A673 (cell line): ENCODE data around the gene MALT1. TPM values are rescaled to one million over a fixed set of nuclear protein-coding genes. Genes with fewer than 3 reads are reported as not detected.

Experiments
- BruUV-seq: library from RNA; stranded (reverse); fragments of 400-500 nt; replicated peaks from 2 replicates; lab custom pipeline; 2021; lab: Mats Ljungman, UMichigan
- CTCF ChIA-PET: fragments of 300-600 bp; sonication (Branson Sonifier 250); formaldehyde crosslinking; loops from one replicate; lab custom pipeline; 2022; ENCODE audit warnings: antibody characterized with exemption; lab: Charles Lee
- POLR2A ChIA-PET: fragments of 300-600 bp; sonication (Branson Sonifier 250); formaldehyde crosslinking; loops from one replicate; lab custom pipeline; 2022; ENCODE audit warnings: antibody characterized with exemption; ENCODE audit not compliant: low non-redundant PET; lab: Charles Lee
- DNase-seq: peaks from one replicate; pipeline ENCODE4 v3.0.0-alpha.2; 2015; ENCODE audit warnings: low spot score
- H3K27ac ChIP-seq: fragments of 200-600 bp; sonication (generic); 2 replicates; pipeline ENCODE4 v1.5.1; 2016; ENCODE audit warnings: mixed run types, low read depth, mild to moderate bottlenecking, mixed read lengths, antibody characterized with exemption, low read length; ENCODE audit not compliant: poor library complexity, severe bottlenecking
- H3K27me3 ChIP-seq: fragments of 200-600 bp; sonication (generic); replicated peaks from 2 replicates; pipeline ENCODE4 v1.6.1; 2017; ENCODE audit warnings: mixed run types, low read depth, mild to moderate bottlenecking, mixed read lengths, antibody characterized with exemption, low read length; ENCODE audit not compliant: insufficient read depth, poor library complexity
- H3K36me3 ChIP-seq: fragments of 200-600 bp; sonication (generic); 2 replicates; pipeline ENCODE4 v1.6.1; 2016; ENCODE audit warnings: mixed run types, mild to moderate bottlenecking, mixed read lengths, antibody characterized with exemption, low read length; ENCODE audit not compliant: insufficient read depth, poor library complexity, severe bottlenecking
- H3K4me1 ChIP-seq: fragments of 200-600 bp; sonication (generic); 2 replicates; pipeline ENCODE4 v1.6.1; 2017; ENCODE audit warnings: mixed run types, mild to moderate bottlenecking, mixed read lengths, antibody characterized with exemption, low read length; ENCODE audit not compliant: insufficient read depth, poor library complexity, severe bottlenecking
- H3K4me3 ChIP-seq: fragments of 200-600 bp; sonication (generic); 2 replicates; pipeline ENCODE4 v1.5.1; 2016; ENCODE audit warnings: low read depth, mixed run types, mild to moderate bottlenecking, mixed read lengths, low read length; ENCODE audit not compliant: poor library complexity, severe bottlenecking
- H3K9me3 ChIP-seq: fragments of 200-600 bp; sonication (generic); 2 replicates; pipeline ENCODE4 v1.6.1; 2016; ENCODE audit warnings: mixed run types, low read depth, mild to moderate bottlenecking, mixed read lengths, antibody characterized with exemption, low read length; ENCODE audit not compliant: poor library complexity, severe bottlenecking
- EZH2 ChIP-seq: fragments of 200-600 bp; sonication (generic); IDR thresholded peaks from 2 replicates; pipeline ENCODE4 v1.6.1; 2017; ENCODE audit warnings: borderline replicate concordance, low read depth, mild to moderate bottlenecking, mixed read lengths, antibody characterized with exemption, low read length; ENCODE audit not compliant: poor library complexity, severe bottlenecking
- intact Hi-C: fragments of 100-400 bp; cut with micrococcal nuclease; formaldehyde crosslinking; loops from one replicate; pipeline ENCODE4 v1.10.0; 2022; ENCODE audit not compliant: unreplicated experiment
- total RNA-seq: library from RNA; stranded (reverse); gene quantifications from 2 replicates; pipeline ENCODE4 v1.2.3, GENCODE V29; 2021
- TF ChIP-seq, protein P1 (sequence below): fragments of 300-800, 200-600 bp; sonication (generic); conservative IDR thresholded peaks from 2 replicates; pipeline ENCODE4 v1.5.1; 2017; ENCODE audit warnings: low read depth, mild to moderate bottlenecking, antibody characterized with exemption, low read length, moderate library complexity, mixed read lengths

Gene MALT1
- total RNA-seq, 1 experiment from 2014 or later = 23.0 TPM

DNA sequence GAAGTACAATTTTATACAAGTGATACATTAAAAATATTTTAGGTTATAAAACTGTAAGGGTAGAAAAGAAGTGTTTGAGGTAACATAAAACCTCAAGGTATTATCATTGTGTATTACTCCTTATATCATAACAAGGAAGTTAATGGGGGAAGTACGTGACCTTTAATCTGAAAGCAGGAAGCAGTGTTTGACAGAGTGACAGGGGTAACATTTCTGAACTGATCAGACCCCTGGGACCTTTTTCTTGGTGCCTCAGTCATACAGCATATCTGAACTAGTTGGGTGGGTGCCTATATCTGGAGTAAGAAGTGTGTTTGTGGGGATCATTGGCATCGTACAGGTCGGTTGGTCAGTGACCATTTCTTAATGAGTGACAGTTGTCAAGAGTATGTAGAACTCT, 43.0 kb downstream of the MALT1 start:
- Histone ChIP-seq H3K27ac (no peak overlapping the region), H3K4me3 (no peak overlapping the region), H3K27me3 (no peaks in the 10 kb centered on the region), H3K9me3 (no peaks in the 10 kb centered on the region), H3K36me3 (no peaks in the 10 kb centered on the region), H3K4me1 (no peaks in the 10 kb centered on the region)
- TF ChIP-seq, protein P1, sequence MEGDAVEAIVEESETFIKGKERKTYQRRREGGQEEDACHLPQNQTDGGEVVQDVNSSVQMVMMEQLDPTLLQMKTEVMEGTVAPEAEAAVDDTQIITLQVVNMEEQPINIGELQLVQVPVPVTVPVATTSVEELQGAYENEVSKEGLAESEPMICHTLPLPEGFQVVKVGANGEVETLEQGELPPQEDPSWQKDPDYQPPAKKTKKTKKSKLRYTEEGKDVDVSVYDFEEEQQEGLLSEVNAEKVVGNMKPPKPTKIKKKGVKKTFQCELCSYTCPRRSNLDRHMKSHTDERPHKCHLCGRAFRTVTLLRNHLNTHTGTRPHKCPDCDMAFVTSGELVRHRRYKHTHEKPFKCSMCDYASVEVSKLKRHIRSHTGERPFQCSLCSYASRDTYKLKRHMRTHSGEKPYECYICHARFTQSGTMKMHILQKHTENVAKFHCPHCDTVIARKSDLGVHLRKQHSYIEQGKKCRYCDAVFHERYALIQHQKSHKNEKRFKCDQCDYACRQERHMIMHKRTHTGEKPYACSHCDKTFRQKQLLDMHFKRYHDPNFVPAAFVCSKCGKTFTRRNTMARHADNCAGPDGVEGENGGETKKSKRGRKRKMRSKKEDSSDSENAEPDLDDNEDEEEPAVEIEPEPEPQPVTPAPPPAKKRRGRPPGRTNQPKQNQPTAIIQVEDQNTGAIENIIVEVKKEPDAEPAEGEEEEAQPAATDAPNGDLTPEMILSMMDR = no peak
- no peak for TF ChIP-seq EZH2
- no peak for DNase-seq
- intact Hi-C loops = no loop called here
- ChIA-PET POLR2A (no interaction called here), CTCF (no interaction called here)
- BruUV-seq = no TSS peak

DNA sequence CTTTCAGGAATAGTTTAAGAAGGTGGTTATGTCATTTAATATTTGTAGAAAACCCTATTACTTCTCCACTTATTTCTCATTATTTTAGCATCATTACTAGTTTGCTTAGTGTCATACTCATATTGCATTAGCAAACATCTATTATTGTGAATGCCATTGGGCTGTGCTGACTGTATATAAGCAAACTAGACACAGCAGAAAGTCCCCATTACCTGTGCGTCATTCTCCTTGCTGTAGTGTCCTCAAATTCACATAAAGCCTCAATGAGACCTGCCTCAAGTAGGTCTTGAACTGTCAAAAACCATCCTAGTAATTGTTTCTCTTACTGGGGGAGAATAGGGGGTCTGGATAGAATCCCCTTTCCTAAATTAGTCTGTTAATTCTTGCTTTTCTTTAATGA, 43.6 kb downstream of the MALT1 start:
- Histone ChIP-seq H3K27me3 (no peaks in the 10 kb centered on the region), H3K4me3 (no peak overlapping the region), H3K27ac (no peak overlapping the region), H3K36me3 (no peaks in the 10 kb centered on the region), H3K4me1 (no peaks in the 10 kb centered on the region), H3K9me3 (no peaks in the 10 kb centered on the region)
- POLR2A ChIA-PET = no interaction called here
- intact Hi-C loops = no loop called here
- TF ChIP-seq, protein P1 = no peak
- TF ChIP-seq EZH2 = no peak
- no TSS peak for BruUV-seq
- CTCF ChIA-PET = no interaction called here
- DNase-seq = no peak

DNA sequence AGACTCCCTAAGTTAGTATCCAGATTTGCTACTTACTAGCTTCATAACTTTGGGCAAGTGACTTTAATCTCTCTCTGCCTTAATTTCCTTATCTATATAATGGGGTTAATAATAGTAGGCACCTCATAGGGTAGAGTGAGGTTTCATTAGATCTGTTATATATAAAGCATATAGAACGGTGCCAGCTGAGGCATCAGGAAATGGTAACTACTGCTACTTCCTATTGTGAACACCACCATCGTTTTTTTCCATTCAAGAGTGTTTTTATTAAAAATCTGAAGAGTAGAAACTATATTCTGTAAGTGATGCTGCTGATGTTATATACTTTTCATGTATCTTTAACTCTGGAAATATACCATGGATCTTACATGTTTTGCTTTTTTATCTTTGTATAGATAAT, 44.3 kb downstream of the MALT1 start:
- H3K27ac ChIP-seq = no peak overlapping the region
- H3K27me3 ChIP-seq = no peaks in the 10 kb centered on the region
- no peak for DNase-seq
- ChIA-PET POLR2A (no interaction called here), CTCF (no interaction called here)
- no peaks in the 10 kb centered on the region for H3K36me3 ChIP-seq
- no peaks in the 10 kb centered on the region for H3K4me1 ChIP-seq
- no peaks in the 10 kb centered on the region for H3K9me3 ChIP-seq
- intact Hi-C loops = no loop called here
- no peak for TF ChIP-seq EZH2
- TF ChIP-seq, protein P1 = no peak
- BruUV-seq = no TSS peak
- no peak overlapping the region for H3K4me3 ChIP-seq
